ENCODE measurements around the gene CLEC2D. TPM values are rescaled to one million over a fixed set of nuclear protein-coding genes. Genes with fewer than 3 reads are reported as not detected.

CLEC2D gene
- total RNA-seq (1 to 10 TPM; 3.1 to 3.7 TPM), polyA plus RNA-seq (1 to 10 TPM in 1 of 2 donors, under 1 TPM in 1; 0.16 to 2.8 TPM)

DNA sequence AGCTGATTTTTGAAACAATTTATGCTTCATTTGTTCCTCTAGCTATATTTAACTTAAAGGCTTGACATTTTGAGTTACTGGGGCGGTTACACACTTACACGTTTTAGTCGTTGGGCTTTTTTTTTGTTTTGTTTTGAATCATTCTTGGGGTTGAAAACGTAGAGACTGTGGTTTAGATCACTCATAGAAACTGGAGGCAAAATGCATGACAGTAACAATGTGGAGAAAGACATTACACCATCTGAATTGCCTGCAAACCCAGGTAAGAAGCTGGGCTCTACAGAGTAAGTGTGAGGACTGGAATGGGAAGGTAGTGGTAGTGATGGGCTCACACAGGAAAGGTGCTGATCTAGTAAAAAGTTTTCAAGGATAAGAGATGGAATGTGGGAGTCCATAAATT, at the start of gene CLEC2D:
TSS of gene CLEC2D (plus strand) at position 180 of the 400 bp plus-strand sequence. CDS start at position 202, 22 bp downstream.
- Histone ChIP-seq H3K9ac (ENCODE audit: low read depth in 1 of 2, low read length in 2 of 2) (peak within 1 kb of the TSS in 1 of 2 donors; percentile 36), H3K4me3 (ENCODE audit: low read depth in 1 of 3, low read length in 3 of 3) (no peak within 1 kb of the TSS), H3K27ac (ENCODE audit: low read depth in 1 of 2, low read length in 2 of 2) (no peak within 1 kb of the TSS), H3K4me1 (ENCODE audit: control insufficient read depth in 4 of 4, insufficient read depth in 4 of 4, low read length in 3 of 4) (no peaks in the 10 kb centered on the region), H3K36me3 (ENCODE audit: control insufficient read depth in 4 of 4, insufficient read depth in 3 of 4, low read depth in 1 of 4, low read length in 3 of 4) (peaks cover 0 to 2% (median 0%) of the 10 kb centered on the region in 4 donors), H3K9me3 (ENCODE audit: control insufficient read depth in 4 of 4, low read length in 3 of 4) (no peaks in the 10 kb centered on the region), H3K27me3 (ENCODE audit: control insufficient read depth in 4 of 4, insufficient read depth in 4 of 4, low read length in 3 of 4) (no peaks in the 10 kb centered on the region)
- no peak for DNase-seq (ENCODE audit: low spot score)
- TF ChIP-seq ATF3 (IDR thresholded peaks at IDR 0.05), result no peak
- TF ChIP-seq HNF4A (conservative IDR thresholded peaks at IDR 0.05), result no peak
- no peak for TF ChIP-seq GABPA (IDR thresholded peaks at IDR 0.05 in 1 of 2, conservative IDR thresholded peaks at IDR 0.05 in 1 of 2)
- no peak for TF ChIP-seq FOXA1 (IDR thresholded peaks at IDR 0.05)
- TF ChIP-seq TAF1 (conservative IDR thresholded peaks at IDR 0.05), result no peak
- no peak for TF ChIP-seq HNF4G (IDR thresholded peaks at IDR 0.05)
- no peak for TF ChIP-seq JUND (IDR thresholded peaks at IDR 0.05)
- TF ChIP-seq ZBTB33 (IDR thresholded peaks at IDR 0.05), result no peak
- no peak for TF ChIP-seq RXRA (IDR thresholded peaks at IDR 0.05)
- no peak for TF ChIP-seq MAX (IDR thresholded peaks at IDR 0.05)
- TF ChIP-seq YY1 (IDR thresholded peaks at IDR 0.05), result no peak
- TF ChIP-seq NR2F2 (IDR thresholded peaks at IDR 0.05), result no peak
- no peak for TF ChIP-seq RAD21 (IDR thresholded peaks at IDR 0.05)
- no peak for TF ChIP-seq FOXA2 (IDR thresholded peaks at IDR 0.05)
- 78% methylated on average over 4 of the region's 4 CpGs for WGBS

- TF ChIP-seq MAX (IDR thresholded peaks at IDR 0.05) (no peak), HNF4G (IDR thresholded peaks at IDR 0.05) (no peak), SP1 (IDR thresholded peaks at IDR 0.05) (no peak), RAD21 (IDR thresholded peaks at IDR 0.05) (no peak), RXRA (IDR thresholded peaks at IDR 0.05) (no peak), YY1 (IDR thresholded peaks at IDR 0.05) (no peak), FOXA1 (IDR thresholded peaks at IDR 0.05) (no peak), ZBTB33 (IDR thresholded peaks at IDR 0.05) (no peak), GABPA (IDR thresholded peaks at IDR 0.05 in 1 of 2, conservative IDR thresholded peaks at IDR 0.05 in 1 of 2) (no peak), NR2F2 (IDR thresholded peaks at IDR 0.05) (no peak), TAF1 (conservative IDR thresholded peaks at IDR 0.05) (no peak)
- TF ChIP-seq, protein P1, sequence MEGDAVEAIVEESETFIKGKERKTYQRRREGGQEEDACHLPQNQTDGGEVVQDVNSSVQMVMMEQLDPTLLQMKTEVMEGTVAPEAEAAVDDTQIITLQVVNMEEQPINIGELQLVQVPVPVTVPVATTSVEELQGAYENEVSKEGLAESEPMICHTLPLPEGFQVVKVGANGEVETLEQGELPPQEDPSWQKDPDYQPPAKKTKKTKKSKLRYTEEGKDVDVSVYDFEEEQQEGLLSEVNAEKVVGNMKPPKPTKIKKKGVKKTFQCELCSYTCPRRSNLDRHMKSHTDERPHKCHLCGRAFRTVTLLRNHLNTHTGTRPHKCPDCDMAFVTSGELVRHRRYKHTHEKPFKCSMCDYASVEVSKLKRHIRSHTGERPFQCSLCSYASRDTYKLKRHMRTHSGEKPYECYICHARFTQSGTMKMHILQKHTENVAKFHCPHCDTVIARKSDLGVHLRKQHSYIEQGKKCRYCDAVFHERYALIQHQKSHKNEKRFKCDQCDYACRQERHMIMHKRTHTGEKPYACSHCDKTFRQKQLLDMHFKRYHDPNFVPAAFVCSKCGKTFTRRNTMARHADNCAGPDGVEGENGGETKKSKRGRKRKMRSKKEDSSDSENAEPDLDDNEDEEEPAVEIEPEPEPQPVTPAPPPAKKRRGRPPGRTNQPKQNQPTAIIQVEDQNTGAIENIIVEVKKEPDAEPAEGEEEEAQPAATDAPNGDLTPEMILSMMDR (IDR thresholded peaks at IDR 0.05; ENCODE audit: low read depth, low read length, missing input control), result no peak
- TF ChIP-seq, protein P2, sequence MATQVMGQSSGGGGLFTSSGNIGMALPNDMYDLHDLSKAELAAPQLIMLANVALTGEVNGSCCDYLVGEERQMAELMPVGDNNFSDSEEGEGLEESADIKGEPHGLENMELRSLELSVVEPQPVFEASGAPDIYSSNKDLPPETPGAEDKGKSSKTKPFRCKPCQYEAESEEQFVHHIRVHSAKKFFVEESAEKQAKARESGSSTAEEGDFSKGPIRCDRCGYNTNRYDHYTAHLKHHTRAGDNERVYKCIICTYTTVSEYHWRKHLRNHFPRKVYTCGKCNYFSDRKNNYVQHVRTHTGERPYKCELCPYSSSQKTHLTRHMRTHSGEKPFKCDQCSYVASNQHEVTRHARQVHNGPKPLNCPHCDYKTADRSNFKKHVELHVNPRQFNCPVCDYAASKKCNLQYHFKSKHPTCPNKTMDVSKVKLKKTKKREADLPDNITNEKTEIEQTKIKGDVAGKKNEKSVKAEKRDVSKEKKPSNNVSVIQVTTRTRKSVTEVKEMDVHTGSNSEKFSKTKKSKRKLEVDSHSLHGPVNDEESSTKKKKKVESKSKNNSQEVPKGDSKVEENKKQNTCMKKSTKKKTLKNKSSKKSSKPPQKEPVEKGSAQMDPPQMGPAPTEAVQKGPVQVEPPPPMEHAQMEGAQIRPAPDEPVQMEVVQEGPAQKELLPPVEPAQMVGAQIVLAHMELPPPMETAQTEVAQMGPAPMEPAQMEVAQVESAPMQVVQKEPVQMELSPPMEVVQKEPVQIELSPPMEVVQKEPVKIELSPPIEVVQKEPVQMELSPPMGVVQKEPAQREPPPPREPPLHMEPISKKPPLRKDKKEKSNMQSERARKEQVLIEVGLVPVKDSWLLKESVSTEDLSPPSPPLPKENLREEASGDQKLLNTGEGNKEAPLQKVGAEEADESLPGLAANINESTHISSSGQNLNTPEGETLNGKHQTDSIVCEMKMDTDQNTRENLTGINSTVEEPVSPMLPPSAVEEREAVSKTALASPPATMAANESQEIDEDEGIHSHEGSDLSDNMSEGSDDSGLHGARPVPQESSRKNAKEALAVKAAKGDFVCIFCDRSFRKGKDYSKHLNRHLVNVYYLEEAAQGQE (IDR thresholded peaks at IDR 0.05), result no peak
- no peak overlapping the region for H3K4me3 ChIP-seq (ENCODE audit: low read depth in 1 of 3, low read length in 3 of 3)
- DNase-seq (ENCODE audit: low spot score), result no peak
- WGBS, result 97% methylated on average over 3 of the region's 3 CpGs
- H3K9me3 ChIP-seq (ENCODE audit: control insufficient read depth in 4 of 4, low read length in 3 of 4), result no peaks in the 10 kb centered on the region
- H3K27ac ChIP-seq (ENCODE audit: low read depth in 1 of 2, low read length in 2 of 2), result no peak overlapping the region
- H3K9ac ChIP-seq (ENCODE audit: low read depth in 1 of 2, low read length in 2 of 2), result no peak overlapping the region
- no peaks in the 10 kb centered on the region for H3K4me1 ChIP-seq (ENCODE audit: control insufficient read depth in 4 of 4, insufficient read depth in 4 of 4, low read length in 3 of 4)
- no peaks in the 10 kb centered on the region for H3K27me3 ChIP-seq (ENCODE audit: control insufficient read depth in 4 of 4, insufficient read depth in 4 of 4, low read length in 3 of 4)
- H3K36me3 ChIP-seq (ENCODE audit: control insufficient read depth in 4 of 4, insufficient read depth in 3 of 4, low read depth in 1 of 4, low read length in 3 of 4), result no peaks in the 10 kb centered on the region
Observed at GRCh38 chr12:9625019-9625418, 44.5 kb upstream of the CLEC2D start.

Data from liver (tissue), 9 donors.